Duodenal mucosa (tissue), 2 donors: ENCODE measurements around the gene ACTL10.
A peak's percentile ranks its signal among the peaks of the same experiment; 100 is the strongest.

ENCODE experiments used
- H3K27ac ChIP-seq: one replicate; pipeline ENCODE4 v1.7.0; 2013; ENCODE audit warnings: low read depth, low read length
- H3K27me3 ChIP-seq, 2 donors: one replicate each; pipeline ENCODE4 v1.7.0; 2013; ENCODE audit warnings: low read length in 2 of 2, control low read depth in 1 of 2; ENCODE audit not compliant: insufficient read depth in 2 of 2, control insufficient read depth in 1 of 2
- H3K36me3 ChIP-seq, 2 donors: one replicate each; pipeline ENCODE4 v1.7.0; 2013; ENCODE audit warnings: low read length in 2 of 2, control low read depth in 1 of 2; ENCODE audit not compliant: insufficient read depth in 2 of 2, control insufficient read depth in 1 of 2
- H3K4me1 ChIP-seq, 2 donors: one replicate each; pipeline ENCODE4 v1.7.0; 2013; ENCODE audit warnings: low read length in 2 of 2, control low read depth in 1 of 2; ENCODE audit not compliant: insufficient read depth in 2 of 2, control insufficient read depth in 1 of 2
- H3K4me3 ChIP-seq, 2 donors: one replicate each; pipeline ENCODE4 v1.7.0; 2013; ENCODE audit warnings: low read length in 2 of 2, low read depth in 1 of 2
- H3K9ac ChIP-seq, 2 donors: one replicate each; pipeline ENCODE4 v1.7.0; 2013; ENCODE audit warnings: low read length in 2 of 2, low read depth in 1 of 2
- H3K9me3 ChIP-seq, 2 donors: one replicate each; pipeline ENCODE4 v1.7.0; 2013; ENCODE audit warnings: low read length in 2 of 2, control low read depth in 1 of 2; ENCODE audit not compliant: control insufficient read depth in 1 of 2

ACTL10 gene

DNA sequence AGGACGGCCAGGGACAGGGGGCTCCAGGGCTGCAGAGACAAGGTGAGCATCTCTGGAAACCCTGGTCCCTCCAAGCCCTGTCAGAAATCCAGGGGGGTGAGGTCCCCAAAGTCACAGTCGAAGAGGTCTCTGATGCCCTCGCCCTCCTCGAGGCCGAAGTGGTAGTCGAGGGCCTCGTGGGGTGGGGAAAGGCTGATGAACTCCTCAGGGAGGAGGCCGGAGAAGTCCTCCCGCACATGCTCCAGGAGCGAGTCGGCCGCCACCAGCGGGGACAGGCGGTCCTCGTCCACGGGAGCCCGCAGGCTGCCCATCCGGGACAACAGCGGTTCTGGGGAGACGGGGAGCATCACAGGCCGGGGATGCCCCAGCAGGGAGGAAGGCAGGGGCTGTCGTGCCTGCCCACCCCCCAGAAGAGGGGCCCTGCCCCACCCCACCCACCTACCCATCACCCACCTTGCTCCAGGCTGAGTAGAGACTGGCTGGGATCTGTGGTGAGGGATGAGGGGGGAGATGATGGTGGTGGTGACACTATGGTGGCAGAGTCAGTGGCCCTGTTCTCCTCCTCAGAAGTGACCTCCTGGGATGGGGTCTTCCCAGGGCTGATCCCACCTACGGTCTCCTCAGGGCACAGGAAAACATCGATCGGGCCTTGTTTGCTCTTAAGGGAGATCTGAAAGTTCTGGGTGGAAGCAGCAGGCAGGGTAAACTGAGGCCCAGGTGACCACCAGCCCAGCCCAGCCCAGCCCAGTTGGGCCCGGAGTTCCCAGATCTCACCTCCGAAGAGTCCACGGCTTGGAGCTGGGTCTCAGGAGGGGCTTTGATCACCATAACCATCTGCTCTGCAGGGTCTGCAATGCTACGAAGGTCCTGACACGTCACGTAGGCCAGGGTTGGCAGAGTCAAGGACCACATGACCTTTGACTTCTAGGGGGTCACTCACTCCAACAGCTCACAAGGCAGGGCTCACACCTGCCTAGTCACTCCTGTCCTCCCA is 10.2 kb downstream of the ACTL10 start:
- H3K9ac ChIP-seq = no peak overlapping the region
- H3K27me3 ChIP-seq = no peaks in the 10 kb centered on the region
- no peak overlapping the region for H3K27ac ChIP-seq
- no peaks in the 10 kb centered on the region for H3K9me3 ChIP-seq
- peaks cover 25 to 30% of the 10 kb centered on the region in 2 donors for H3K4me1 ChIP-seq
- peaks cover 0 to 12% of the 10 kb centered on the region in 2 donors for H3K36me3 ChIP-seq
- no peak overlapping the region for H3K4me3 ChIP-seq

DNA sequence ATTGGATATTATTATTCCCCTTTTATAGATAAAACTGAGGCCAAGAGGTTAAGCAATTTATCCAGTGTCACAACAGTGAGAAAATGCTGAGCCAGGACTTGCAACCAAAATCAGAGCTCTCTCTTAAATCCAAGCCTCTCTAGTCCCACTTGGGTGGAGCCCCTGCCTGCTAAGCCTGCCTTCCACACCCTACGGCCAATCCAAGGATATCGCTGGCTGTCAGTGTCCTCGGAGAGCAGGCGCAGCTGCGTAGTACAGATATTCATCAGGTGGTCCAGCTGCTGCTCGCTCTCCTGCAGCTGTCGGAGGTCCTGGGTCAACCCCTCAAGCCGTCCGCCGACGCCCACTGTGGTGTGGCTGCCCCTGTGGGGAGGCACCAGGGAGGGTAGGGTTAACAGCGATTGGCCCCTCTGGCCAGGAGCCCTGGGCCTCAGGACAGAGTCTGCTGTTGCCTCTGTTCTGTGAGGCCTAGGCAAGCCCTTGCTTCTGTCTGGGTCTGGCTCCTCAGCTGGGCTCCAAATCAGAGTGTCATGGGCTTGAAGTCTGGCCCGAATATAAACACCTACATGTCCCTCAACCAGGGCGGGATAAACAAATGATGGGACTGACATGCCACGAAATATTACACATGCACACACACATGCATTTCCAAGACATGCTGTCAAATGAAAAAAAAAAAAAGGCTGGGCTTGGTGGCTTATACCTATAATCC is 11.4 kb downstream of the ACTL10 start:
- Histone ChIP-seq H3K9ac (no peak overlapping the region), H3K9me3 (no peaks in the 10 kb centered on the region), H3K27me3 (no peaks in the 10 kb centered on the region), H3K36me3 (peaks cover 0 to 11% of the 10 kb centered on the region in 2 donors), H3K4me1 (peaks cover 20 to 22% of the 10 kb centered on the region in 2 donors), H3K4me3 (no peak overlapping the region), H3K27ac (no peak overlapping the region)

DNA sequence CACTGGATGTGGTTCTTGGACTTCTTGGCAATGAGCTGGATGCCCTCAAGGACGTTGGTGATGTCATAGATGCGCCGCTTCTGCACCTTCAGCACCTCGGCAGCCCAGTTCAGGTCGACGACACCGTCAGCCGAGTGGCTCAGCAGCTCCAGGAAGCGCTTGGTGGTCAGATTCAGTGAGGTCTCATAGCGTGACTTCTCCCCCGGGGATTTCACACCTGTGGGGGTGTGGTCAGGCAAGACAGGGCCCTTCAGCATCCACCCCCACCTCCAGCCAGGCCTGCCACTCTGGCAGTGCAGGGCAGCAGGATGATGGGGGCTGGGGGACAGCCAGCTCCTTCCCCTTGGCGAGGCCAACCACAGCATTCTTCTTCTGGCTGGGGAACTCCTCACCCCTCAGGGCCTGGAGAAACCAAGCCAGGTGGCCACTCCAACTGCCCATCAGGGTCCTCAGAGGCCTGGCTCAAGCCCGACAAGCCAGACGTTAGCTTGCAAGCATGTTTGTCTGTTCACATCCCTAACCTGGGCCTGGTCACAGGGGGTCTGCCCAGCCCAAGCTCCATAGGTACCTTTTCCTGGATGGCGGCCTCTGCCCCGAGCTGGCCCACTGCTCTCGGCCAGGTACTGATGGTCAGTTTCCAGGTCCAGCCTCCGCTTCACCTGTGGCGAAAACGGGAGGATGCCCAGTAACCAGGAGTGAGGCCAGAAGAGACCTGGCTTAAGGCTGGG is 13.2 kb downstream of the ACTL10 start:
- no peak overlapping the region for H3K4me3 ChIP-seq
- no peaks in the 10 kb centered on the region for H3K27me3 ChIP-seq
- peaks cover 0 to 11% of the 10 kb centered on the region in 2 donors for H3K36me3 ChIP-seq
- peaks cover 15 to 17% of the 10 kb centered on the region in 2 donors for H3K4me1 ChIP-seq
- H3K27ac ChIP-seq = no peak overlapping the region
- H3K9me3 ChIP-seq = no peaks in the 10 kb centered on the region
- H3K9ac ChIP-seq = no peak overlapping the region

DNA sequence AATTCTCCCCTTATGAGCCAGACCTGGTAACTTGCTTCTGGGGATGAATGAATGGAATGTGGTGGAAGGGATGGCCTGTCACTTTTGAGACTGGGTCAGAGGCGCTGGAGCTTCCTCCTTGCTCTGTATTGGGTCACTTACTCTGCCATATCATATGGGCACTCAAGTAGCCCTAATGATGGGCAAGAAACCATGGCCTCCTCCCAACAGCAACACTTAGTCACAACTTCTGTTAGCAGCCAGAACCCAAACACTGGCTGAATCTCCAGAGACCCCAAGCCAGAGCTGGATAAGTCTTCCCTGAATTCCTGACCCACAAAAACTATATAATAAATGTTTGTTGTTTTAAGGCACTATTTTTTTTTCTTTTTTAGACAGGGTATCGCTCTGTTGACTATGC is 13.9 kb downstream of the ACTL10 start:
- Histone ChIP-seq H3K9me3 (no peaks in the 10 kb centered on the region), H3K4me1 (peaks cover 14 to 17% of the 10 kb centered on the region in 2 donors), H3K27ac (no peak overlapping the region), H3K36me3 (peaks cover 0 to 11% of the 10 kb centered on the region in 2 donors), H3K9ac (no peak overlapping the region), H3K27me3 (no peaks in the 10 kb centered on the region), H3K4me3 (no peak overlapping the region)

GRCh38 chr20:33681288-33681687 is 14.5 kb downstream of the ACTL10 start:
- no peak overlapping the region for H3K9ac ChIP-seq
- peaks cover 12 to 14% of the 10 kb centered on the region in 2 donors for H3K4me1 ChIP-seq
- no peak overlapping the region for H3K27ac ChIP-seq

GRCh38 chr20:33681728-33682353 is 15.1 kb downstream of the ACTL10 start:
- Histone ChIP-seq H3K9ac (no peak overlapping the region), H3K4me3 (no peak overlapping the region), H3K4me1 (peaks cover 16% of the 10 kb centered on the region in 2 donors), H3K27me3 (no peaks in the 10 kb centered on the region), H3K9me3 (no peaks in the 10 kb centered on the region), H3K27ac (no peak overlapping the region), H3K36me3 (peaks cover 0 to 11% of the 10 kb centered on the region in 2 donors)

More at GRCh38 chr20:33681288-33681687, 14.5 kb downstream of the ACTL10 start:
- Histone ChIP-seq H3K4me3 (no peak overlapping the region), H3K27me3 (no peaks in the 10 kb centered on the region), H3K36me3 (peaks cover 0 to 11% of the 10 kb centered on the region in 2 donors), H3K9me3 (no peaks in the 10 kb centered on the region)

GRCh38 chr20:33684533-33685327 is 18.0 kb downstream of the ACTL10 start:
- Histone ChIP-seq H3K9ac (peak overlapping the region; percentile 26 to 66), H3K9me3 (no peaks in the 10 kb centered on the region), H3K27ac (no peak overlapping the region), H3K4me1 (peaks cover 17 to 19% of the 10 kb centered on the region in 2 donors), H3K4me3 (peak overlapping the region; percentile 53 to 68), H3K36me3 (peaks cover 0 to under 1% of the 10 kb centered on the region in 2 donors), H3K27me3 (no peaks in the 10 kb centered on the region)

DNA sequence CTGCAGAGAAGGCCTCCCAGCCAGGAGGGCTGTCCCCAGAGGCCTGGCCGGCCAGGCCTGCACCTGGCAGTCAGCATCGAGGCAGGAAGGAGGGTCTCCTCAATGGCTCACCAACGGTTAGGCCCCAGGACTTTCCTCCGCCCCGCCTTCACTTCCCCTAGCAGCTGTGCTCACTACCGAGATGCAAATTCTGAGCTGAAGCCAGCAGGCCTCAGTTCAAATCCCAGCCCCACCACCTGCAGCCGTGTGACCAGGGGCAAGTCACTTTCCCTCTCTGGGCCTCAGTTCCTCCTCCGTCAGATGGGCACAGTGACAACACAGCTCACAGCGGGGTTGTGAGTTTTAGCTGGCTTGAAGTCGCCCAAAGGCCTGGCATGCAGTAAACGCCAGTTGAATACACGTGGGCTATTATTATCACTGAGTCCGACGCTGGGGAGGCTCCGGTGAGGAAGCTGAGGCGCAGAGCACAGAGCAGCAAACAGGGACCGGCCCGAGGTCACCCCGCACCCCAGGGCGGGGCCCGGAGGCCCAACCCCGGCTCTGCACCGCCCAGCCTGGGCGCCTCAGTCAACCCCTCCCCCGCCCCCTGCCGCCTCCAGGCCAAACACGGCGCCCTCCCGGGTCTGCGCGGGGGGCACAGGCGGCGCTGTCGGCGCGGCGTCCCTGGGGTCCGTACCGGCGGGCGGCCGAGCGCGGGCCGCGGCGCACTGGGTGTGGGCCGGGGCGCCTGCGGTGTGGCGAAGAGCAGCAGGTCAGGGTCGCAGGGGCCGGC is 18.8 kb downstream of the ACTL10 start:
- Histone ChIP-seq H3K9me3 (no peaks in the 10 kb centered on the region), H3K9ac (peak overlapping the region; percentile 26 to 66), H3K27me3 (no peaks in the 10 kb centered on the region), H3K36me3 (no peaks in the 10 kb centered on the region), H3K27ac (no peak overlapping the region), H3K4me1 (peaks cover 17 to 19% of the 10 kb centered on the region in 2 donors), H3K4me3 (peak overlapping the region; percentile 53 to 68)
